NCI-H2227 (cell line): ENCODE measurements around the gene MCAM.

Source experiments
- DNase-seq: peaks from one replicate; lab custom pipeline; 2025; ENCODE audit not compliant: unreplicated experiment; lab: John Stamatoyannopoulos, UW

The MCAM gene

GRCh38 chr11:119316729-119317591, at the start of gene MCAM:
Gene MCAM, minus strand, starts transcription at chr11:119317130. Its CDS starts 29 bp downstream, at chr11:119317101.
- peak; percentile 59 for DNase-seq

GRCh38 chr11:119365071-119365591, 48.2 kb upstream of the MCAM start:
- no peak for DNase-seq

GRCh38 chr11:119363851-119364590, 47.1 kb upstream of the MCAM start:
- peak; percentile 67 for DNase-seq

- no peak for DNase-seq
Measured at GRCh38 chr11:119363081-119363850, 46.3 kb upstream of the MCAM start.

- DNase-seq: no peak
Measured at GRCh38 chr11:119362741-119363080, 45.8 kb upstream of the MCAM start.

GRCh38 chr11:119361941-119362725, 45.2 kb upstream of the MCAM start:
- DNase-seq: no peak

- peak; percentile 43 for DNase-seq
Measured at GRCh38 chr11:119361056-119361787, 44.3 kb upstream of the MCAM start.

- no peak for DNase-seq
Measured at GRCh38 chr11:119359365-119360214, 42.7 kb upstream of the MCAM start.

- no peak for DNase-seq
Measured at GRCh38 chr11:119357074-119357473, 40.1 kb upstream of the MCAM start.

GRCh38 chr11:119356349-119357031, 39.6 kb upstream of the MCAM start:
- DNase-seq: peak; percentile 58

- no peak for DNase-seq
Measured at GRCh38 chr11:119355091-119355843, 38.3 kb upstream of the MCAM start.

GRCh38 chr11:119352857-119353260, 35.9 kb upstream of the MCAM start:
- DNase-seq: peak; percentile 52

- no peak for DNase-seq
Measured at GRCh38 chr11:119351232-119351631, 34.3 kb upstream of the MCAM start.

GRCh38 chr11:119350302-119350701, 33.4 kb upstream of the MCAM start:
- DNase-seq: no peak

- DNase-seq: no peak
Measured at GRCh38 chr11:119347940-119348605, 31.1 kb upstream of the MCAM start.

- DNase-seq: no peak
Measured at GRCh38 chr11:119347242-119347641, 30.3 kb upstream of the MCAM start.

- DNase-seq: no peak
Measured at GRCh38 chr11:119346605-119347004, 29.7 kb upstream of the MCAM start, which contains the start of gene MFRP. Gene MFRP, minus strand, starts transcription at chr11:119346705. Its CDS starts 192 bp downstream, at chr11:119346513.
